Heart right ventricle (tissue), 16 donors: Measurements from ENCODE around the gene SFSWAP. TPM values are rescaled to one million over a fixed set of nuclear protein-coding genes. Genes with fewer than 3 reads are reported as not detected.

ENCODE experiments used
- ATAC-seq, 8 donors: fragments of 200-7000 bp; cut with Tn5 transposase; one replicate each; pipeline ENCODE4 v1.9.1; 2020; ENCODE audit warnings: mild to moderate bottlenecking in 8 of 8, moderate library complexity in 8 of 8, moderate number of reproducible peaks in 1 of 8
- DNase-seq, 2 donors: peaks; one replicate each; pipeline ENCODE4 v3.0.0-alpha.2; 2020
- H3K27ac ChIP-seq, 10 donors: fragments of 200-600 bp; sonication (generic) in 2 of 10; one replicate each; pipeline versions ENCODE4 v1.5.0 to v1.8.0; 2020 to 2022; ENCODE audit warnings: mild to moderate bottlenecking in 3 of 10
- H3K27me3 ChIP-seq, 7 donors: fragments of 200-600 bp; one replicate each; pipeline ENCODE4 v1.8.0; 2021 to 2022; ENCODE audit warnings: mild to moderate bottlenecking in 2 of 7
- H3K36me3 ChIP-seq, 9 donors: fragments of 200-600 bp; sonication (generic) in 1 of 9; one replicate each; pipeline versions ENCODE4 v1.5.0 to v1.8.0; 2020 to 2022; ENCODE audit warnings: mild to moderate bottlenecking in 2 of 9
- H3K4me1 ChIP-seq, 9 donors: fragments of 200-600 bp; sonication (generic) in 1 of 9; one replicate each; pipeline versions ENCODE4 v1.5.0 to v1.8.0; 2020 to 2022; ENCODE audit warnings: mild to moderate bottlenecking in 4 of 9
- H3K4me3 ChIP-seq, 10 donors: fragments of 200-600 bp; sonication (generic) in 2 of 10; one replicate each; pipeline versions ENCODE4 v1.5.0 to v1.8.0; 2020 to 2022; ENCODE audit warnings: mild to moderate bottlenecking in 7 of 10, moderate library complexity in 2 of 10
- H3K9me3 ChIP-seq, 11 donors: fragments of 200-600 bp in 10 of 11; sonication (generic) in 2 of 11; one replicate each; pipeline versions ENCODE4 v1.5.0 to v1.8.0; 2013 to 2022; ENCODE audit warnings: mild to moderate bottlenecking in 2 of 11, control low read depth in 1 of 11, moderate library complexity in 1 of 11
- WGBS, 2 donors: extraction: QIAGEN DNeasy Blood & Tissue Kit; methylation state at CpG; one replicate each; pipeline ENCODE4 v1.1.7; 2013; ENCODE audit warnings: inconsistent platforms in 1 of 2; 5-methylcytosine and 5-hydroxymethylcytosine counted together
- intact Hi-C, 10 donors: fragments of 100-400 bp; cut with DNase I; formaldehyde crosslinking; loops; one replicate each; pipeline versions ENCODE4 v1.11.1 to v1.14.2; 2022
- polyA plus RNA-seq, 2 donors: library from polyadenylated mRNA; stranded (reverse); fragments of 200-250 nt; gene quantifications; one replicate each; pipeline ENCODE4 v1.2.3, GENCODE V29; 2013
- total RNA-seq, 10 donors: library from RNA; stranded (reverse); fragmentation: NEBNext Ultra II Directional in 3 of 10; extraction: Animal tissue kit (Norgen Biotek cat#: 25700) in 3 of 10; gene quantifications; one replicate each; pipeline versions ENCODE4 v1.2.1 to v1.2.4, GENCODE V29; 2021 to 2023
- TF ChIP-seq, protein P1 (sequence below), 9 donors: fragments of 200-600 bp; sonication (generic) in 2 of 9; IDR thresholded peaks; one replicate each; pipeline versions ENCODE4 v1.5.0 to v1.8.0; 2021 to 2022; ENCODE audit warnings: antibody characterized with exemption in 9 of 9, mild to moderate bottlenecking in 5 of 9, moderate library complexity in 1 of 9
- donor health status: Arrhythmogenic right ventricular cardiomyopathy.
- donor health status: ischemic (EF 13 %, LVEDD 7.1; RV severe dilation, severe dysfunction).
- donor health status: healthy with polysubstance abuse.
- donor health status: DM: no; HTN: yes; CAD: no.
- donor health status: DM: no; HTN: no; CAD: no.
- donor health status: ischemic (EF 25% LVEDD 6.9; RV normal size, moderate dysfunction).
- donor health status: ischemic (EF 25% LVEDD 5.7; RV mildly dilated, moderate dysfunction).
- donor health status: healthy.
- donor health status: DM: yes; HTN: yes; CAD: no.
- donor health status: Ischemic cardiomyopathy.
- donor health status: ischemic (EF 35%, LVEDD 5.7; RV mildly dilated, moderate dysfunction).
- donor health status: nonischemic (EF 11% LVEDD 7.7; RV severe dilation, severe dysfunction).
- donor health status: DM: yes; HTN: yes; CAD: no.
- donor health status: PGD.
- donor health status: ischemic (EF 29% LVEDD 5.4; RV normal size, mild dysfunction).
- donor health status: nonischemic (EF 23%, LVEDD 6.1; RV moderate dilation, normal function).

Gene SFSWAP
- total and polyA plus RNA-seq, 12 donors = 14.5 to 34.1 (median 19.6) TPM

DNA sequence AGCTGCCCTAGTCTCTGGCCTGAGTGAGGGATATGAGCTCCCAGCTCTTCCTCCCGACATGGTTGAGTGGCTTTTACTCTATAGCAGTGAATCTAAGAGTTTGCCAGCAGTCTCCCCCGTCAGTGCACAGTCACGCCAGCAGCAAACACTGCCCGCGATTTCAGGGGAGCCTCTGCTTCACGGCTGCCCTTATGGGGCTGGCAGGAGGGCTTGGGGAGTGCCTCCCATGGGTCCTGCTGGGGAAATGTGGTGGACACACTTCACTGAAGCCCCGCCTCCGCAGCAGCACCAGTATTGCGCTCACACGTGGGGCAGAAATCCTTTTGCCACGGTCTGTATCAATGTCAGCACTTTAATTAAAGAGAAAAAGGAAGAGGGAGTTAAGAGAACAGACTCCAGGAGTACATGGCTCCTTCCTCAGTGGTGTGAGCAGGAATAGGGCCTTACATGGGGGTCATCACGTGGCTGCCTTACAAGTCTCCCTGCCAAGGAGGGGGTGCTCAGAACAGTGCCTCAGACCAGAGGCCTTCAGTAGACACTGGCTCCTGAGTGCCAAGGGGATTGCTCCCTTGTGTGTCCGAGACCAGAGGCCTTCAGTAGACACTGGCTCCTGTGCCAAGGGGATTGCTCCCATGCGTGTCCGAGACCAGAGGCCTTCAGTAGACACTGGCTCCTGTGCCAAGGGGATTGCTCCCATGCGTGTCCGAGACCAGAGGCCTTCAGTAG is 55.7 kb downstream of the SFSWAP start:
- H3K27ac ChIP-seq = no peak overlapping the region
- intact Hi-C loops = no loop called here
- peaks cover 0 to 100% (median 60%) of the 10 kb centered on the region in 9 donors for H3K36me3 ChIP-seq

DNA sequence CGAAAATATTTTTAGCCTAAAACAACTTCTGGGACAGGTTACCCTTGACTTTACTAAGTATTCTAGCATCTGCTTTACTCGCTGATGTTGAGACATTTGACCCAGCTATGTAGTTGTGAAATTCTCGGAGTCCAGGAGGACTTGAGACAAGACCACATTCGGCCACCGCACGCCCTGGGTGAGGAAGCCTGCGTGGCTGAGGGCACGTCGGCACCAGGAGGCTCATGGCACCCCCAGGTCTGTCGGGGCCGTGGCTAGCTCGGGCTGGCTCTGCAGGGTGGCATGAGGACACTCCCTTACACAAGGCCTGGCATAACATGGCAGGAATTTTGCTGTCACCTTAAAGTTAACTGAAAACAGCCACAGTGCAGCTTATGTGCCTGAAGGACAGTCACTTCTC is 59.2 kb downstream of the SFSWAP start:
- H3K4me1 ChIP-seq = peaks cover 0 to 21% (median 4%) of the 10 kb centered on the region in 9 donors
- WGBS, 2 donors = 92 to 95% methylated on average over 12 of the region's 12 CpGs
- DNase-seq (no peak), ATAC-seq (peak in 2 of 8 donors; percentile 28 to 30)
- no peaks in the 10 kb centered on the region for H3K9me3 ChIP-seq
- intact Hi-C loops = no loop called here
- H3K27ac ChIP-seq = no peak overlapping the region
- no peaks in the 10 kb centered on the region for H3K27me3 ChIP-seq
- TF ChIP-seq, protein P1, sequence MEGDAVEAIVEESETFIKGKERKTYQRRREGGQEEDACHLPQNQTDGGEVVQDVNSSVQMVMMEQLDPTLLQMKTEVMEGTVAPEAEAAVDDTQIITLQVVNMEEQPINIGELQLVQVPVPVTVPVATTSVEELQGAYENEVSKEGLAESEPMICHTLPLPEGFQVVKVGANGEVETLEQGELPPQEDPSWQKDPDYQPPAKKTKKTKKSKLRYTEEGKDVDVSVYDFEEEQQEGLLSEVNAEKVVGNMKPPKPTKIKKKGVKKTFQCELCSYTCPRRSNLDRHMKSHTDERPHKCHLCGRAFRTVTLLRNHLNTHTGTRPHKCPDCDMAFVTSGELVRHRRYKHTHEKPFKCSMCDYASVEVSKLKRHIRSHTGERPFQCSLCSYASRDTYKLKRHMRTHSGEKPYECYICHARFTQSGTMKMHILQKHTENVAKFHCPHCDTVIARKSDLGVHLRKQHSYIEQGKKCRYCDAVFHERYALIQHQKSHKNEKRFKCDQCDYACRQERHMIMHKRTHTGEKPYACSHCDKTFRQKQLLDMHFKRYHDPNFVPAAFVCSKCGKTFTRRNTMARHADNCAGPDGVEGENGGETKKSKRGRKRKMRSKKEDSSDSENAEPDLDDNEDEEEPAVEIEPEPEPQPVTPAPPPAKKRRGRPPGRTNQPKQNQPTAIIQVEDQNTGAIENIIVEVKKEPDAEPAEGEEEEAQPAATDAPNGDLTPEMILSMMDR (IDR thresholded peaks at IDR 0.05) = no peak
- H3K36me3 ChIP-seq = peaks cover 0 to 100% (median 51%) of the 10 kb centered on the region in 9 donors
- no peak overlapping the region for H3K4me3 ChIP-seq

More for the DNA sequence above, 55.7 kb downstream of the SFSWAP start:
- WGBS, 2 donors = 93 to 94% methylated on average over 14 to 15 of the region's 17 CpGs
- Histone ChIP-seq H3K27me3 (no peaks in the 10 kb centered on the region), H3K4me3 (no peak overlapping the region), H3K4me1 (no peaks in the 10 kb centered on the region), H3K9me3 (no peaks in the 10 kb centered on the region)
- ATAC-seq (no peak), DNase-seq (no peak)
- TF ChIP-seq, protein P1 (IDR thresholded peaks at IDR 0.05) = no peak

DNA sequence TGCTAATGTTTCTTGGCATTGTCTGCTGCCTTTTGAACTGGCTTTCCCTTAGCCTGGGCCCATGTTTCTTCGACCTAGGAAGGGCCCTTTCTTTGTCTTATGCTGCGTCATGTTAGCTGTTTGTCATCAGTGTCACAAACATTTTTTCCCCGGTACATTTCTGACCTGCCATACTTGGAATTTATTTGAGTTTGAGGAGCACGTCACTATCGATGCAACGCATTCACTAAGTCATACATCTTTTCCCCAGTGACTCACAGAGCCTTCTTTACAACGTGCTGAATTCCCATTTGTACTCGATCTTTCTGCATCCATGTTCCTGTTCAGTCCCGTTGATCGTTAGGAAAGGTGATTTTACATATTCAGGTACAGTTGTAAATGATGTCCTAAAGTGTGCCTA is 61.1 kb downstream of the SFSWAP start:
- Histone ChIP-seq H3K27me3 (no peaks in the 10 kb centered on the region), H3K4me1 (peaks cover 0 to 23% (median 5%) of the 10 kb centered on the region in 9 donors), H3K4me3 (no peak overlapping the region), H3K36me3 (peaks cover 0 to 99% (median 41%) of the 10 kb centered on the region in 9 donors), H3K27ac (no peak overlapping the region), H3K9me3 (no peaks in the 10 kb centered on the region)
- ATAC-seq = no peak
- intact Hi-C loops = no loop called here
- TF ChIP-seq, protein P1 (IDR thresholded peaks at IDR 0.05) = no peak
- DNase-seq = no peak
- 92 to 94% methylated on average over 10 of the region's 10 CpGs for WGBS, 2 donors

DNA sequence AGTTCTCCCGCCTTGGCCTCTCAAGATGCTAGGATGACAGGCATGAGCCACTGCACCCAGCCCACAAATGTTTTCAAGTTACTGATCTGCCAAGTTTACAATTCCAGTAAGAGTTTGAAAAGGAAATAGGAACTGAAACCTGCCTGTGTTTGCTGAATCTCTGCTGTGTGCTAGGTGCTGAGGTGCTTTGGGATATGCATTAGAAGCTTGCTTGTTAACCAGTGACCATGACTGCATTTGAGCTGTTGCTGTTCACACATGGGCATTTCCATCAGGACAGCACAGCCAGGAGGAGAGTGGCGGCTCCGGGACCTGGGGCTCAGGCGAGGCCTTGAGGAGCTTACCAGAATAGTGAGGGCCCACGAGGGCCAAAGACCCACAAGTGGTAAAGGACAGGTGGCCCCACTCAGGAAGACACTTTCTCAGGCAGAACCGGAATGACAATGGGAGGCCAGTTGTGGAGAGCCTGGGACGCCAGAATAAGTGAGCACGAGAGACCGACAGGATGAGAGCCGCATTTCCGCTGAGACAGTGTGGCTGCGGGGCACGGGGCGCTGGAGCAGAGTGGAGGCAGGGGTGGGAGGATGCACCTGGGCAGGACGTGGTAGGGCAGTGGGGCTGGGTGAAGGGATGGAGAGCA is 62.8 kb downstream of the SFSWAP start:
- peak in 1 of 8 donors; percentile 58 for ATAC-seq

More for the DNA sequence above, 62.8 kb downstream of the SFSWAP start:
- DNase-seq = no peak
- 76% methylated on average over 15 of the region's 15 CpGs for WGBS, 2 donors
- H3K9me3 ChIP-seq = no peaks in the 10 kb centered on the region
- intact Hi-C loops = no loop called here
- H3K4me3 ChIP-seq = no peak overlapping the region
- TF ChIP-seq, protein P1 (IDR thresholded peaks at IDR 0.05) = no peak
- peaks cover 0 to 97% (median 40%) of the 10 kb centered on the region in 9 donors for H3K36me3 ChIP-seq
- no peaks in the 10 kb centered on the region for H3K27me3 ChIP-seq
- H3K27ac ChIP-seq = peak overlapping the region in 3 of 10 donors; percentile 12 to 31 (median 18)
- peaks cover 0 to 23% (median 5%) of the 10 kb centered on the region in 9 donors for H3K4me1 ChIP-seq
